IMR-90 (cell line): ENCODE results near the gene RCE1. TPM values are rescaled to one million over a fixed set of nuclear protein-coding genes. Genes with fewer than 3 reads are reported as not detected.
"Not testable (repeated sequence)": the region's sequence is repeated elsewhere in the genome, so short reads cannot be mapped to it uniquely, and the experiment has no call there.

Experiments used
- ATAC-seq: fragments of 200-7000 bp; cut with Tn5 transposase; 2 replicates; pipeline ENCODE4 v1.9.1; 2020; ENCODE audit warnings: low read depth, mild to moderate bottlenecking, moderate library complexity
- BruUV-seq: library from RNA; stranded (reverse); fragments of 400-500 nt; replicated peaks from 2 replicates; lab custom pipeline; 2021; lab: Mats Ljungman, UMichigan
- CTCF ChIA-PET: fragments of 300-600 bp; formaldehyde crosslinking; extraction: SDS; loops from one replicate; lab custom pipeline; 2021; ENCODE audit warnings: antibody characterized with exemption; lab: Yijun Ruan, JAX
- POLR2A ChIA-PET: fragments of 300-600 bp; sonication (Branson Sonifier 250); formaldehyde crosslinking; loops from one replicate; lab custom pipeline; 2022; ENCODE audit warnings: antibody characterized with exemption; ENCODE audit not compliant: unreplicated experiment; lab: Charles Lee
- DNase-seq: peaks from one replicate; pipeline ENCODE4 v3.0.0; 2013
- H2AFZ ChIP-seq: replicated peaks from 2 replicates; pipeline ENCODE3; 2013; ENCODE audit warnings: low read length, mild to moderate bottlenecking; ENCODE audit not compliant: poor library complexity
- H2AK5ac ChIP-seq: 2 replicates; pipeline ENCODE4 v1.6.1; 2013; ENCODE audit warnings: low read depth, low read length, inconsistent platforms
- H2AK9ac ChIP-seq: replicated peaks from 2 replicates; pipeline ENCODE3; 2013; ENCODE audit warnings: mild to moderate bottlenecking, low read depth, low read length, moderate library complexity; ENCODE audit not compliant: poor library complexity
- H2BK120ac ChIP-seq: 2 replicates; pipeline ENCODE4 v1.6.1; 2013; ENCODE audit warnings: low read depth, low read length, inconsistent platforms
- H2BK15ac ChIP-seq: 3 replicates; pipeline ENCODE4 v1.6.1; 2013; ENCODE audit warnings: low read depth, low read length, inconsistent platforms
- H2BK20ac ChIP-seq: 2 replicates; pipeline ENCODE4 v1.6.1; 2013; ENCODE audit warnings: low read depth, mild to moderate bottlenecking, inconsistent platforms, low read length, moderate library complexity
- H2BK5ac ChIP-seq: 2 replicates; pipeline ENCODE4 v1.6.1; 2013; ENCODE audit warnings: mild to moderate bottlenecking, low read depth, low read length, inconsistent platforms; ENCODE audit not compliant: poor library complexity, severe bottlenecking
- H3K14ac ChIP-seq: replicated peaks from 2 replicates; pipeline ENCODE4 v1.6.1; 2013; ENCODE audit warnings: low read depth, low read length, inconsistent platforms
- H3K18ac ChIP-seq: 2 replicates; pipeline ENCODE4 v1.6.1; 2013; ENCODE audit warnings: low read depth, low read length, control low read depth
- H3K23ac ChIP-seq: 2 replicates; pipeline ENCODE4 v1.6.1; 2013; ENCODE audit warnings: low read depth, low read length, inconsistent platforms
- H3K27ac ChIP-seq: 2 replicates; pipeline ENCODE4 v1.5.1; 2013; ENCODE audit warnings: mild to moderate bottlenecking, control low read depth, low read length; ENCODE audit not compliant: insufficient read depth
- H3K27me3 ChIP-seq: 2 replicates; pipeline ENCODE4 v1.6.1; 2013; ENCODE audit warnings: low read length; ENCODE audit not compliant: control insufficient read depth, insufficient read depth
- H3K36me3 ChIP-seq: 2 replicates; pipeline ENCODE4 v1.6.1; 2013; ENCODE audit warnings: low read length, mixed read lengths; ENCODE audit not compliant: control insufficient read depth, insufficient read depth
- H3K4ac ChIP-seq: 2 replicates; pipeline ENCODE4 v1.6.1; 2013; ENCODE audit warnings: low read depth, low read length, inconsistent platforms
- H3K4me1 ChIP-seq: 2 replicates; pipeline ENCODE4 v1.6.1; 2013; ENCODE audit warnings: low read length, mixed read lengths; ENCODE audit not compliant: control insufficient read depth, insufficient read depth
- H3K4me2 ChIP-seq: 2 replicates; pipeline ENCODE4 v1.6.1; 2013; ENCODE audit warnings: low read depth, mild to moderate bottlenecking, control low read depth, low read length, moderate library complexity
- H3K4me3 ChIP-seq: 2 replicates; pipeline ENCODE4 v1.5.1; 2013; ENCODE audit warnings: low read depth, mild to moderate bottlenecking, control low read depth, low read length, moderate library complexity; ENCODE audit not compliant: insufficient read depth
- H3K56ac ChIP-seq: 2 replicates; pipeline ENCODE4 v1.6.1; 2013; ENCODE audit warnings: low read length, inconsistent platforms; ENCODE audit not compliant: insufficient read depth; ENCODE audit errors: extremely low read depth
- H3K79me1 ChIP-seq, 2 experiments: 2 replicates each; pipeline ENCODE4 v1.6.1; 2013; ENCODE audit warnings: low read length in 2 of 2, inconsistent platforms in 1 of 2, low read depth in 1 of 2
- H3K9ac ChIP-seq: 2 replicates; pipeline ENCODE4 v1.6.1; 2013; ENCODE audit warnings: low read depth, low read length, control low read depth
- H3K9me1 ChIP-seq: 2 replicates; pipeline ENCODE4 v1.6.1; 2013; ENCODE audit warnings: low read length, inconsistent platforms; ENCODE audit not compliant: insufficient read depth
- H3K9me3 ChIP-seq: 2 replicates; pipeline ENCODE4 v1.6.1; 2013; ENCODE audit warnings: low read length; ENCODE audit not compliant: control insufficient read depth, insufficient read depth
- H4K20me1 ChIP-seq: 2 replicates; pipeline ENCODE4 v1.6.1; 2013; ENCODE audit warnings: low read length, inconsistent platforms; ENCODE audit not compliant: insufficient read depth
- H4K5ac ChIP-seq: 2 replicates; pipeline ENCODE4 v1.6.1; 2013; ENCODE audit warnings: mild to moderate bottlenecking, low read depth, low read length, control low read depth
- H4K8ac ChIP-seq, 2 experiments: 2 replicates each; pipeline ENCODE4 v1.6.1; 2013; ENCODE audit warnings: low read depth in 2 of 2, low read length in 2 of 2, control low read depth in 1 of 2, inconsistent platforms in 1 of 2
- H4K91ac ChIP-seq: 2 replicates; pipeline ENCODE4 v1.6.1; 2013; ENCODE audit warnings: low read depth, low read length, inconsistent platforms; ENCODE audit not compliant: insufficient read depth
- BHLHE40 ChIP-seq: fragments of 150-350 bp; IDR thresholded peaks from 2 replicates; pipeline ENCODE4 v1.6.1; 2016; ENCODE audit warnings: mild to moderate bottlenecking, low read depth, low read length
- WGBS, 2 experiments: methylation state at CpG; one replicate each; pipeline versions ENCODE4 v1.1.5 to v1.1.7; 2013; ENCODE audit warnings: missing lambda C conversion rate in 2 of 2; ENCODE audit not compliant: insufficient read length in 1 of 2; ENCODE audit errors: extremely low coverage in 2 of 2; 5-methylcytosine and 5-hydroxymethylcytosine counted together
- dilution Hi-C: fragments of 300-500 bp; cut with HindIII; formaldehyde crosslinking; loops from one replicate; pipeline ENCODE4 v1.14.3; 2018; ENCODE audit warnings: low sequenced_read_pairs; ENCODE audit not compliant: unreplicated experiment
- in situ Hi-C: fragments of 300-500 bp; cut with MboI; formaldehyde crosslinking; loops from 3 replicates; pipeline ENCODE4 v1.14.3; 2019; ENCODE audit warnings: low sequenced_read_pairs, inconsistent platforms, mixed read lengths
- intact Hi-C: fragments of 100-400 bp; cut with micrococcal nuclease; formaldehyde crosslinking; loops from 2 replicates; pipeline ENCODE4 v1.10.0; 2022
- polyA plus RNA-seq, 3 experiments: library from polyadenylated mRNA; depleted of rRNA; stranded (reverse); fragments of >200 nt; gene quantifications; 2 replicates each; pipeline ENCODE4 v1.2.3, GENCODE V29; 2012; ENCODE audit warnings: low replicate concordance in 1 of 3
- total RNA-seq: library from RNA; depleted of rRNA; stranded (reverse); fragments of >200 nt; gene quantifications from 2 replicates; pipeline ENCODE4 v1.2.3, GENCODE V29; 2012

RCE1 gene
- total and polyA plus RNA-seq, 2 of the 4 experiments (the other 2 are of a cell fraction) = 6.6 to 19.4 TPM

- H2AK5ac ChIP-seq = no peak overlapping the region
- ChIA-PET POLR2A (no interaction called here), CTCF (no interaction called here)
- no peak overlapping the region for H3K4ac ChIP-seq
- peaks cover 2% of the 10 kb centered on the region; the same call in 1 of the 2 replicates for H3K36me3 ChIP-seq
- no peaks in the 10 kb centered on the region for H3K27me3 ChIP-seq
- no peak overlapping the region for H2BK120ac ChIP-seq
- no peaks in the 10 kb centered on the region for H3K79me1 ChIP-seq
- WGBS, 2 experiments = no CpG with 5 or more reads among the region's 4 CpGs
- H3K9me3 ChIP-seq = no peaks in the 10 kb centered on the region
- H2AK9ac ChIP-seq = no peak overlapping the region
- no peak overlapping the region for H4K91ac ChIP-seq
- H3K4me2 ChIP-seq = no peak overlapping the region
- H3K18ac ChIP-seq = no peak overlapping the region
- H3K9ac ChIP-seq = no peak overlapping the region
- H4K5ac ChIP-seq = no peak overlapping the region
- H3K23ac ChIP-seq = no peak overlapping the region
- dilution Hi-C loops (no loop called here), in situ Hi-C loops (no loop called here), intact Hi-C loops (no loop called here)
- no peak overlapping the region for H3K27ac ChIP-seq
- H2BK20ac ChIP-seq = no peak overlapping the region
- H3K4me1 ChIP-seq = no peaks in the 10 kb centered on the region
- H3K9me1 ChIP-seq = no peaks in the 10 kb centered on the region
- TF ChIP-seq BHLHE40 = no peak
- H3K14ac ChIP-seq = no peak overlapping the region
- H2AFZ ChIP-seq = no peak overlapping the region
- no peak overlapping the region for H3K4me3 ChIP-seq
- no peak overlapping the region for H2BK15ac ChIP-seq
- no peak overlapping the region for H4K8ac ChIP-seq
- DNase-seq (no peak), ATAC-seq (no peak)
- H4K20me1 ChIP-seq = no peaks in the 10 kb centered on the region
- H3K56ac ChIP-seq = no peak overlapping the region
- BruUV-seq = no TSS peak
- H2BK5ac ChIP-seq = no peak overlapping the region
These were observed 19.5 kb upstream of the RCE1 start for GRCh38 chr11:66823700-66824099.

GRCh38 chr11:66824573-66824972 is 18.7 kb upstream of the RCE1 start:
- H4K20me1 ChIP-seq, H2AK5ac ChIP-seq, H3K23ac ChIP-seq, in situ Hi-C loops, H2AFZ ChIP-seq, H3K9me1 ChIP-seq, H2BK15ac ChIP-seq, H3K14ac ChIP-seq, POLR2A ChIA-PET, dilution Hi-C loops, H3K4me1 ChIP-seq, intact Hi-C loops, H3K18ac ChIP-seq, H3K27ac ChIP-seq, BruUV-seq, ATAC-seq, H3K79me1 ChIP-seq, H3K4ac ChIP-seq, H3K9me3 ChIP-seq, H3K9ac ChIP-seq, CTCF ChIA-PET, H3K36me3 ChIP-seq, H2BK120ac ChIP-seq, H3K4me3 ChIP-seq, H2BK20ac ChIP-seq, H4K5ac ChIP-seq, H2BK5ac ChIP-seq, DNase-seq, H3K4me2 ChIP-seq, H4K8ac ChIP-seq, H4K91ac ChIP-seq, H2AK9ac ChIP-seq, H3K27me3 ChIP-seq, H3K56ac ChIP-seq: not testable (repeated sequence)
- WGBS, 2 experiments = no CpG with 5 or more reads among the region's 4 CpGs
